Measurements from ENCODE around the gene APOD.
"Not testable (repeated sequence)": the region's sequence is repeated elsewhere in the genome, so short reads cannot be mapped to it uniquely, and the experiment has no call there.

DNA sequence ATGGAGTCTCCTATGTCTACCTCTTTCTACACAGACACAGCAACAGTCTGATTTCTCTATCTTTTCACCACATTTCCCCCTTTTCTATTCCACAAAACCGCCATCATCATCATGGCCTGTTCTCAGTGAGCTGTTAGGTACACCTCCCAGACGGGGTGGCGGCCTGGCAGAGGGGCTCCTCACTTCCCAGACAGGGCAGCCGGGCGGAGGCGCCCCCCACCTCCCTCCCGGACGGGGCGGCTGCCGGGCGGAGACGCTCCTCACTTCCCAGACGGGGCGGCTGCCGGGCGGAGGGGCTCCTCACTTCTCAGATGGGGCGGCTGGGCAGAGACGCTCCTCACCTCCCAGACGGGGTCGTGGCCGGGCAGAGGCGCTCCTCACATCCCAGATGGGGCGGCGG is 15.8 kb upstream of the APOD start:
- TF ChIP-seq BCL11B (tag by site-specific recombination; IDR thresholded peaks at IDR 0.05; ENCODE audit: low read depth); ZBTB7A (tag by site-specific recombination; IDR thresholded peaks at IDR 0.05; ENCODE audit: low read depth); CTCF (tag by site-specific recombination; IDR thresholded peaks at IDR 0.05); ZNF747 (tag by site-specific recombination; IDR thresholded peaks at IDR 0.05); ZNF596 (tag by site-specific recombination; IDR thresholded peaks at IDR 0.05); YY1 (tag by site-specific recombination; IDR thresholded peaks at IDR 0.05); SALL2 (tag by site-specific recombination; IDR thresholded peaks at IDR 0.05; ENCODE audit: borderline replicate concordance); TCF7L2 (IDR thresholded peaks at IDR 0.05; ENCODE audit: borderline replicate concordance, low read depth, low read length); ATF2 (tag by site-specific recombination; IDR thresholded peaks at IDR 0.05; ENCODE audit: low read depth): not testable (repeated sequence)

Measured in HEK293 (cell line).